K562 (cell line): ENCODE data around the gene EFNA5. TPM values are rescaled to one million over a fixed set of nuclear protein-coding genes. Genes with fewer than 3 reads are reported as not detected.

Experiments used
- ATAC-seq: fragments of 200-7000 bp; cut with Tn5 transposase; 3 replicates; pipeline ENCODE4 v1.9.1; 2020; ENCODE audit warnings: moderate library complexity
- BruUV-seq: library from RNA; stranded (reverse); fragments of 400-500 nt; replicated peaks from 2 replicates; lab custom pipeline; 2021; lab: Mats Ljungman, UMichigan
- CTCF ChIA-PET: fragments of 300-600 bp; formaldehyde crosslinking; extraction: SDS; loops from one replicate; lab custom pipeline; 2021; ENCODE audit warnings: low intra/inter-chr PET ratio; lab: Yijun Ruan, JAX
- POLR2A ChIA-PET: fragments of 300-600, 350-650 bp; sonication (Branson Sonifier 250); formaldehyde crosslinking; extraction: SDS; loops from one replicate; lab custom pipeline; 2021; ENCODE audit warnings: antibody characterized with exemption, inconsistent platforms; lab: Yijun Ruan, JAX
- DNase-seq, 4 experiments: peaks; one replicate each; pipeline versions ENCODE4 v3.0.0 to v3.0.0-alpha.2; 2011 to 2018; ENCODE audit warnings: low spot score in 3 of 4, mixed read lengths in 3 of 4; ENCODE audit errors: extremely low read depth in 1 of 4
- FAIRE-seq: peaks from 2 replicates; lab custom pipeline; 2011; peaks lifted over from hg19 to GRCh38; lab: Jason Lieb, UNC
- H2AFZ ChIP-seq: 2 replicates; pipeline ENCODE4 v1.6.0; 2011; ENCODE audit warnings: low read depth, low read length, control low read depth, inconsistent platforms
- H3K27ac ChIP-seq: fragments of 200-600 bp; 3 replicates; pipeline ENCODE4 v1.8.0; 2011; ENCODE audit warnings: low read depth, mild to moderate bottlenecking, control low read depth, inconsistent platforms, low read length, moderate library complexity, mixed read lengths; ENCODE audit errors: extremely low read depth
- H3K27me3 ChIP-seq, 2 experiments: fragments of 300-600 bp in 1 of 2; 2 replicates in 1 of 2; 3 replicates in 1 of 2; pipeline versions ENCODE4 v1.6.0 to v1.8.0; 2011; ENCODE audit warnings: inconsistent platforms in 2 of 2, low read length in 2 of 2, mild to moderate bottlenecking in 1 of 2, mixed read lengths in 1 of 2, moderate library complexity in 1 of 2; ENCODE audit not compliant: control insufficient read depth in 2 of 2, insufficient read depth in 2 of 2
- H3K36me3 ChIP-seq: fragments of 300-600 bp; 3 replicates; pipeline ENCODE4 v1.8.0; 2011; ENCODE audit warnings: mild to moderate bottlenecking, low read length, inconsistent platforms; ENCODE audit not compliant: control insufficient read depth, insufficient read depth
- H3K4me1 ChIP-seq, 2 experiments: fragments of 200-600 bp in 1 of 2; replicated peaks in 1 of 2; 2 replicates in 1 of 2; 3 replicates in 1 of 2; pipeline versions ENCODE4 v1.5.1 to v1.8.0; 2011; ENCODE audit warnings: inconsistent platforms in 2 of 2, low read length in 2 of 2, mild to moderate bottlenecking in 1 of 2, mixed read lengths in 1 of 2, moderate library complexity in 1 of 2; ENCODE audit not compliant: control insufficient read depth in 2 of 2, insufficient read depth in 2 of 2
- H3K4me2 ChIP-seq: 2 replicates; pipeline ENCODE4 v1.6.1; 2011; ENCODE audit warnings: low read length, control low read depth, inconsistent platforms, mixed read lengths; ENCODE audit not compliant: insufficient read depth
- H3K4me3 ChIP-seq: fragments of 200-600 bp; sonication (generic), shearing (Covaris generic); 2 replicates; pipeline ENCODE4 v1.5.1; 2016; ENCODE audit warnings: control low read depth, inconsistent platforms
- H3K79me2 ChIP-seq: fragments of 200-600 bp; 3 replicates; pipeline ENCODE4 v1.8.0; 2011; ENCODE audit warnings: low read length, inconsistent platforms; ENCODE audit not compliant: control insufficient read depth, insufficient read depth
- H3K9ac ChIP-seq, 2 experiments: 2 replicates each; pipeline versions ENCODE4 v1.6.0 to v1.6.1; 2011; ENCODE audit warnings: low read depth in 2 of 2, low read length in 2 of 2, control low read depth in 1 of 2, inconsistent platforms in 1 of 2, mild to moderate bottlenecking in 1 of 2, mixed read lengths in 1 of 2; ENCODE audit not compliant: insufficient read depth in 1 of 2
- H3K9me1 ChIP-seq: one replicate; pipeline ENCODE4 v1.6.0; 2011; ENCODE audit warnings: inconsistent platforms, mild to moderate bottlenecking, low read length, moderate library complexity; ENCODE audit not compliant: control insufficient read depth, insufficient read depth
- H3K9me3 ChIP-seq: replicated peaks from 2 replicates; pipeline ENCODE4 v1.5.1; 2011; ENCODE audit warnings: low read depth, low read length, inconsistent platforms; ENCODE audit not compliant: control insufficient read depth, insufficient read depth
- H4K20me1 ChIP-seq: replicated peaks from 2 replicates; pipeline ENCODE4 v1.6.1; 2011; ENCODE audit warnings: low read length, inconsistent platforms, mixed read lengths; ENCODE audit not compliant: control insufficient read depth, insufficient read depth
- HDAC8 ChIP-seq: fragments of 450-650 bp; IDR thresholded peaks from 2 replicates; pipeline ENCODE4 v1.6.1; 2016; ENCODE audit warnings: mild to moderate bottlenecking, missing genetic modification characterization, moderate library complexity, missing compliant biosample characterization
- HNRNPH1 ChIP-seq: fragments of 200-400 bp; formaldehyde crosslinking; optimal IDR thresholded peaks from 2 replicates; pipeline ENCODE3; 2017; ENCODE audit warnings: low read depth, mild to moderate bottlenecking, low read length, moderate library complexity
- MEF2A ChIP-seq: IDR thresholded peaks from 2 replicates; pipeline ENCODE4 v1.6.1; 2011; ENCODE audit warnings: low read depth, mild to moderate bottlenecking, low read length, moderate library complexity; ENCODE audit not compliant: control insufficient read depth
- NCOA2 ChIP-seq, 2 experiments: fragments of 450-650 bp; IDR thresholded peaks; 2 replicates each; pipeline ENCODE4 v1.6.1; 2018; ENCODE audit warnings: mild to moderate bottlenecking in 2 of 2, moderate library complexity in 1 of 2; ENCODE audit not compliant: partially characterized antibody in 2 of 2
- NFE2 ChIP-seq: IDR thresholded peaks from 2 replicates; pipeline ENCODE4 v1.6.1; 2014; ENCODE audit warnings: antibody characterized with exemption, low read depth
- POLR2A ChIP-seq: fragments of 450-650 bp; conservative IDR thresholded peaks from 2 replicates; pipeline ENCODE4 v1.6.1; 2016
- PRMT5 ChIP-seq: sonication (generic); formaldehyde crosslinking; IDR thresholded peaks from 2 replicates; pipeline ENCODE4 v1.5.0; 2020; ENCODE audit warnings: missing genetic modification reagents
- RERE ChIP-seq: sonication (generic); formaldehyde crosslinking; IDR thresholded peaks from 2 replicates; pipeline ENCODE4 v1.8.0; 2023; ENCODE audit warnings: missing genetic modification reagents, mild to moderate bottlenecking, borderline replicate concordance
- SAFB ChIP-seq: fragments of 200-400 bp; formaldehyde crosslinking; IDR thresholded peaks from 2 replicates; pipeline ENCODE4 v1.6.1; 2017; ENCODE audit warnings: low read depth, low read length, borderline replicate concordance
- SREBF2 ChIP-seq: sonication (generic); formaldehyde crosslinking; IDR thresholded peaks from 2 replicates; pipeline ENCODE4 v1.4.0; 2020; ENCODE audit warnings: mild to moderate bottlenecking, missing genetic modification reagents
- ZFP30 ChIP-seq: fragments of 250-450 bp; sonication (Bioruptor Pico); IDR thresholded peaks from 2 replicates; pipeline ENCODE4 v1.8.0; 2022; ENCODE audit warnings: moderate library complexity, mild to moderate bottlenecking, inconsistent platforms, borderline replicate concordance
- ZNF282 ChIP-seq: sonication (generic); formaldehyde crosslinking; IDR thresholded peaks from 2 replicates; pipeline ENCODE4 v1.8.1; 2023; ENCODE audit warnings: missing genetic modification reagents
- ZNF347 ChIP-seq: fragments of 450-650 bp; formaldehyde crosslinking; IDR thresholded peaks from 2 replicates; pipeline ENCODE4 v1.4.0; 2020; ENCODE audit warnings: low read depth, mild to moderate bottlenecking, moderate library complexity
- ZNF511 ChIP-seq: sonication (generic); formaldehyde crosslinking; IDR thresholded peaks from 2 replicates; pipeline ENCODE4 v1.8.0; 2022; ENCODE audit warnings: mild to moderate bottlenecking, missing genetic modification reagents
- WGBS: fragments of 100-300 bp; shearing (Covaris generic); methylation state at CpG from one replicate; pipeline ENCODE4 v1.1.6; 2016; ENCODE audit warnings: low coverage, mixed read lengths; ENCODE audit not compliant: insufficient coverage; ENCODE audit errors: missing lambda C conversion rate; 5-methylcytosine and 5-hydroxymethylcytosine counted together
- in situ Hi-C: fragments of 300-500 bp; cut with MboI; formaldehyde crosslinking; loops from 4 replicates; pipeline ENCODE4 v1.15.0; 2018; ENCODE audit warnings: inconsistent platforms, mixed read lengths
- intact Hi-C: fragments of 100-400 bp; cut with micrococcal nuclease; formaldehyde crosslinking; loops from 2 replicates; pipeline ENCODE4 v1.14.2; 2022
- polyA plus RNA-seq, 8 experiments: library from polyadenylated mRNA; depleted of rRNA in 4 of 8; stranded (reverse) in 5 of 8; unstranded in 3 of 8; fragments of >200 nt; fragmentation: Nextera tagmentation in 2 of 8; fragmentation: Illumina TruSeq in 1 of 8; extraction: Ambion mirVana in 2 of 8; extraction: Trizol in 1 of 8; gene quantifications; 2 replicates each; pipeline versions ENCODE4 v1.2.1 to v1.2.3, GENCODE V29; 2011 to 2014; ENCODE audit warnings: inconsistent platforms in 1 of 8, missing spikeins in 1 of 8
- total RNA-seq, 7 experiments: library from RNA; depleted of rRNA in 6 of 7; stranded (reverse); fragments of >200 nt in 6 of 7; fragmentation: Illumina TruSeq in 2 of 7; extraction: Trizol in 2 of 7; gene quantifications; 2 replicates each; pipeline versions ENCODE4 v1.2.1 to v1.2.3, GENCODE V29; 2011 to 2021; ENCODE audit warnings: low replicate concordance in 1 of 7

Gene EFNA5
- total and polyA plus RNA-seq, 9 of the 15 experiments (the other 6 are each of a cell fraction or from before 2014, with no cell fraction given): 0.20 TPM; not detected in 8

GRCh38 chr5:107696498-107696897 is 25.8 kb upstream of the EFNA5 start:
- ATAC-seq (no peak), DNase-seq (no peak), FAIRE-seq (no peak)
- Histone ChIP-seq H2AFZ (no peak overlapping the region), H3K27me3 (no peaks in the 10 kb centered on the region), H3K4me3 (no peak overlapping the region), H3K9me3 (no peaks in the 10 kb centered on the region), H3K27ac (no peak overlapping the region), H4K20me1 (no peaks in the 10 kb centered on the region), H3K9me1 (no peaks in the 10 kb centered on the region), H3K9ac (no peak overlapping the region), H3K79me2 (no peaks in the 10 kb centered on the region), H3K4me1 (no peaks in the 10 kb centered on the region), H3K36me3 (no peaks in the 10 kb centered on the region), H3K4me2 (no peak overlapping the region)
- ChIA-PET POLR2A (interaction anchor here (0.6 kb wide), 1 partner anchor 10 kb away, joined by 3 read pairs; no protein-coding TSS in a partner anchor), CTCF (no interaction called here)
- 0% methylated on average over 4 of the region's 4 CpGs for WGBS
- no TSS peak for BruUV-seq
- intact Hi-C loops: no loop called here
- TF ChIP-seq HNRNPH1 (no peak), ZNF282 (no peak), SREBF2 (CRISPR knock-in tag) (no peak), ZNF511 (CRISPR knock-in tag) (no peak), RERE (CRISPR knock-in tag) (no peak), MEF2A (no peak), NFE2 (no peak), SAFB (no peak), ZNF347 (CRISPR knock-in tag) (no peak), NCOA2 (IDR thresholded peaks at IDR 0.05; ENCODE audit: partially characterized antibody in 2 of 2) (no peak), ZFP30 (CRISPR knock-in tag) (no peak), PRMT5 (no peak), HDAC8 (tag) (no peak), POLR2A (no peak)
- in situ Hi-C loops: no loop called here
